HepG2 (cell line): ENCODE results near the gene ZNF747. TPM values are rescaled to one million over a fixed set of nuclear protein-coding genes. Genes with fewer than 3 reads are reported as not detected.

Experiments used
- ARNTL ChIP-seq: sonication (generic); formaldehyde crosslinking; IDR thresholded peaks from 2 replicates; pipeline ENCODE4 v1.4.0; 2020; ENCODE audit warnings: mild to moderate bottlenecking, missing genetic modification reagents
- CENPT ChIP-seq: sonication (generic); formaldehyde crosslinking; IDR thresholded peaks from 2 replicates; pipeline ENCODE4 v1.8.0; 2022; ENCODE audit warnings: low read depth, mild to moderate bottlenecking, moderate library complexity, missing genetic modification reagents
- CREM ChIP-seq, 2 experiments: sonication (generic) in 1 of 2; formaldehyde crosslinking in 1 of 2; IDR thresholded peaks; 2 replicates each; pipeline versions ENCODE4 v1.4.0 to v1.6.1; 2016 to 2020; ENCODE audit warnings: antibody characterized with exemption in 1 of 2, mild to moderate bottlenecking in 1 of 2, missing genetic modification reagents in 1 of 2
- FOSL1 ChIP-seq: sonication (generic); formaldehyde crosslinking; IDR thresholded peaks from 2 replicates; pipeline ENCODE4 v1.9.0; 2021; ENCODE audit warnings: missing genetic modification reagents, borderline replicate concordance
- HIVEP1 ChIP-seq: sonication (generic); formaldehyde crosslinking; IDR thresholded peaks from 2 replicates; pipeline ENCODE4 v1.4.0; 2020; ENCODE audit warnings: mild to moderate bottlenecking, missing genetic modification reagents
- HOMEZ ChIP-seq: IDR thresholded peaks from 2 replicates; pipeline ENCODE4 v1.6.1; 2016; ENCODE audit warnings: low read depth
- KMT2B ChIP-seq: IDR thresholded peaks from 2 replicates; pipeline ENCODE4 v1.6.1; 2016; ENCODE audit warnings: missing genetic modification reagents, missing compliant biosample characterization
- MYC ChIP-seq: sonication (generic); formaldehyde crosslinking; IDR thresholded peaks from 2 replicates; pipeline ENCODE4 v1.9.0; 2021; ENCODE audit warnings: missing genetic modification reagents, borderline replicate concordance
- PRDM15 ChIP-seq: sonication (generic); formaldehyde crosslinking; IDR thresholded peaks from 2 replicates; pipeline ENCODE4 v1.4.0; 2020; ENCODE audit warnings: missing genetic modification reagents
- SP5 ChIP-seq: IDR thresholded peaks from 2 replicates; pipeline ENCODE4 v1.6.1; 2016; ENCODE audit warnings: low read depth, borderline replicate concordance
- TBX3 ChIP-seq: fragments of 450-650 bp; IDR thresholded peaks from 2 replicates; pipeline ENCODE4 v1.6.1; 2017; ENCODE audit warnings: antibody characterized with exemption, mild to moderate bottlenecking, inconsistent platforms, borderline replicate concordance
- ZBTB14 ChIP-seq: sonication (generic); formaldehyde crosslinking; IDR thresholded peaks from 2 replicates; pipeline ENCODE4 v1.4.0; 2020; ENCODE audit warnings: missing genetic modification reagents
- ZNF18 ChIP-seq: sonication (generic); formaldehyde crosslinking; IDR thresholded peaks from 2 replicates; pipeline ENCODE4 v1.8.0; 2022; ENCODE audit warnings: mild to moderate bottlenecking, missing genetic modification reagents; ENCODE audit not compliant: insufficient replicate concordance
- ZNF460 ChIP-seq: sonication (generic); formaldehyde crosslinking; IDR thresholded peaks from 2 replicates; pipeline ENCODE4 v1.5.1; 2020; ENCODE audit warnings: missing genetic modification reagents, mild to moderate bottlenecking, borderline replicate concordance
- ZNF513 ChIP-seq: sonication (generic); formaldehyde crosslinking; conservative IDR thresholded peaks from 2 replicates; pipeline ENCODE4 v1.5.0; 2020; ENCODE audit warnings: missing genetic modification reagents
- ZNF564 ChIP-seq: sonication (generic); formaldehyde crosslinking; IDR thresholded peaks from 2 replicates; pipeline ENCODE4 v1.8.1; 2023; ENCODE audit warnings: mild to moderate bottlenecking, missing genetic modification reagents
- ZNF746 ChIP-seq: sonication (generic); formaldehyde crosslinking; IDR thresholded peaks from 2 replicates; pipeline ENCODE4 v1.8.0; 2022; ENCODE audit warnings: mild to moderate bottlenecking, missing genetic modification reagents
- ZNF891 ChIP-seq: sonication (generic); formaldehyde crosslinking; IDR thresholded peaks from 2 replicates; pipeline ENCODE4 v1.5.0; 2020; ENCODE audit warnings: mild to moderate bottlenecking, missing genetic modification reagents
- polyA plus RNA-seq, 8 experiments: library from polyadenylated mRNA; depleted of rRNA in 3 of 8; stranded (reverse) in 7 of 8; unstranded in 1 of 8; fragments of >200 nt; fragmentation: Illumina TruSeq in 4 of 8; extraction: Trizol in 4 of 8; gene quantifications; 2 replicates each; pipeline versions ENCODE4 v1.2.1 to v1.2.3, GENCODE V29; 2011 to 2016; ENCODE audit warnings: low read depth in 4 of 8, missing spikeins in 1 of 8, mixed read lengths in 1 of 8; ENCODE audit not compliant: insufficient read depth in 1 of 8
- total RNA-seq, 5 experiments: library from RNA; depleted of rRNA; stranded (reverse); fragments of >200 nt; fragmentation: Illumina TruSeq; extraction: Trizol; gene quantifications; 2 replicates each; pipeline ENCODE4 v1.2.3, GENCODE V29; 2016; ENCODE audit warnings: low read depth in 1 of 5

Gene ZNF747
- total and polyA plus RNA-seq, 2 of the 13 experiments (the other 11 are each of a cell fraction or from before 2014, with no cell fraction given), result 7.2 to 10.2 TPM

- TF ChIP-seq PRDM15 (CRISPR knock-in tag) (no peak), HOMEZ (CRISPR knock-in tag) (0 out of 2 replicates have a peak, but pooled peaks have one; percentile 51), SP5 (CRISPR knock-in tag) (no peak), ARNTL (peak; percentile 61), CENPT (peak; percentile 30; the same call in 1 of the 2 replicates), MYC (peak; percentile 30; the same call in 1 of the 2 replicates), HIVEP1 (CRISPR knock-in tag) (peak; percentile 85), KMT2B (0 out of 2 replicates have a peak, but pooled peaks have one; percentile 25), FOSL1 (no peak), ZNF513 (CRISPR knock-in tag) (no peak; the same call in 1 of the 2 replicates), ZNF891 (0 out of 2 replicates have a peak, but pooled peaks have one; percentile 85), ZNF746 (CRISPR knock-in tag) (peak; percentile 64; the same call in 1 of the 2 replicates), ZNF564 (CRISPR knock-in tag) (no peak), CREM (IDR thresholded peaks at IDR 0.05) (peak; percentile 87), CREM (CRISPR knock-in tag; IDR thresholded peaks at IDR 0.05) (0 out of 2 replicates have a peak, but pooled peaks have one; percentile 26), ZNF460 (CRISPR knock-in tag) (no peak), ZBTB14 (CRISPR knock-in tag) (no peak), TBX3 (peak; percentile 43; the same call in 1 of the 2 replicates), ZNF18 (peak; percentile 63)
Observed at GRCh38 chr16:30521873-30522641, 12.6 kb downstream of the ZNF747 start (continued).
